OCI-LY1 (cell line): Measurements from ENCODE around the gene CCDC194.

ENCODE experiments used
- H2AFZ ChIP-seq: fragments of 200-600 bp; sonication (generic), shearing (Covaris generic); 2 replicates; pipeline ENCODE4 v1.6.0; 2014; ENCODE audit warnings: antibody characterized with exemption, mild to moderate bottlenecking, low read length
- H3F3A ChIP-seq: fragments of 200-600 bp; sonication (generic), shearing (Covaris generic); 2 replicates; pipeline ENCODE4 v1.6.0; 2014; ENCODE audit warnings: mild to moderate bottlenecking, antibody characterized with exemption, low read length, moderate library complexity; ENCODE audit not compliant: insufficient read depth
- H3K27ac ChIP-seq: fragments of 200-600 bp; sonication (generic); 2 replicates; pipeline ENCODE4 v1.5.1; 2014; ENCODE audit warnings: low read length, mixed run types, mild to moderate bottlenecking, low read depth; ENCODE audit not compliant: poor library complexity, severe bottlenecking
- H3K27me3 ChIP-seq: fragments of 200-600 bp; sonication (generic); 2 replicates; pipeline ENCODE4 v1.6.0; 2014; ENCODE audit warnings: antibody characterized with exemption, mild to moderate bottlenecking, low read length, moderate library complexity; ENCODE audit not compliant: insufficient read depth
- H3K36me3 ChIP-seq: fragments of 200-600 bp; sonication (generic); 2 replicates; pipeline ENCODE4 v1.6.1; 2014; ENCODE audit warnings: mild to moderate bottlenecking, antibody characterized with exemption, low read length, moderate library complexity, mixed read lengths; ENCODE audit not compliant: insufficient read depth
- H3K4me1 ChIP-seq: fragments of 200-600 bp; sonication (generic); 2 replicates; pipeline ENCODE4 v1.5.1; 2014; ENCODE audit warnings: mild to moderate bottlenecking, low read length, moderate library complexity; ENCODE audit not compliant: insufficient read depth, severe bottlenecking
- H3K4me2 ChIP-seq: fragments of 200-600 bp; sonication (generic), shearing (Covaris generic); 2 replicates; pipeline ENCODE4 v1.6.1; 2014; ENCODE audit warnings: low read length
- H3K4me3 ChIP-seq: fragments of 200-600 bp; sonication (generic); 2 replicates; pipeline ENCODE4 v1.5.1; 2014; ENCODE audit warnings: low read length, low read depth, mild to moderate bottlenecking, mixed read lengths; ENCODE audit not compliant: poor library complexity, severe bottlenecking
- H3K79me2 ChIP-seq: fragments of 200-600 bp; shearing (Covaris generic); 2 replicates; pipeline ENCODE4 v1.6.1; 2016; ENCODE audit warnings: mixed run types, low read length, mixed read lengths; ENCODE audit not compliant: insufficient read depth
- H3K9ac ChIP-seq: fragments of 200-600 bp; sonication (generic), shearing (Covaris generic); 2 replicates; pipeline ENCODE4 v1.6.1; 2014; ENCODE audit warnings: mild to moderate bottlenecking, low read length, mixed read lengths
- H3K9me2 ChIP-seq: fragments of 200-600 bp; sonication (generic), shearing (Covaris generic); 2 replicates; pipeline ENCODE4 v1.6.1; 2014; ENCODE audit warnings: low read depth, mild to moderate bottlenecking, low read length, mixed read lengths
- H3K9me3 ChIP-seq: fragments of 200-600 bp; shearing (Covaris generic); 2 replicates; pipeline ENCODE4 v1.6.1; 2014; ENCODE audit warnings: low read length, mixed read lengths
- H4K20me1 ChIP-seq: fragments of 200-600 bp; sonication (generic), shearing (Covaris generic); 2 replicates; pipeline ENCODE4 v1.6.0; 2016; ENCODE audit warnings: mild to moderate bottlenecking, low read length; ENCODE audit not compliant: insufficient read depth
- EZH2 ChIP-seq: fragments of 200-600 bp; sonication (generic), shearing (Covaris generic); IDR thresholded peaks from 2 replicates; pipeline ENCODE4 v1.8.0; 2017; ENCODE audit warnings: borderline replicate concordance, mixed run types, mild to moderate bottlenecking, antibody characterized with exemption, low read length, moderate library complexity, mixed read lengths
- TF ChIP-seq, protein P1 (sequence below): fragments of 200-600 bp; sonication (generic), shearing (Covaris generic); IDR thresholded peaks from 2 replicates; pipeline ENCODE4 v1.5.1; 2017; ENCODE audit warnings: mild to moderate bottlenecking, antibody characterized with exemption, low read length, moderate library complexity, mixed read lengths

The CCDC194 gene

GRCh38 chr19:17389957-17390664, 3.9 kb downstream of the CCDC194 start:
- H3F3A ChIP-seq = no peaks in the 10 kb centered on the region
- H3K9ac ChIP-seq = no peak overlapping the region
- H3K9me3 ChIP-seq = peaks cover 3% of the 10 kb centered on the region; the same call in 1 of the 2 replicates
- H3K27ac ChIP-seq = no peak overlapping the region
- TF ChIP-seq, protein P1, sequence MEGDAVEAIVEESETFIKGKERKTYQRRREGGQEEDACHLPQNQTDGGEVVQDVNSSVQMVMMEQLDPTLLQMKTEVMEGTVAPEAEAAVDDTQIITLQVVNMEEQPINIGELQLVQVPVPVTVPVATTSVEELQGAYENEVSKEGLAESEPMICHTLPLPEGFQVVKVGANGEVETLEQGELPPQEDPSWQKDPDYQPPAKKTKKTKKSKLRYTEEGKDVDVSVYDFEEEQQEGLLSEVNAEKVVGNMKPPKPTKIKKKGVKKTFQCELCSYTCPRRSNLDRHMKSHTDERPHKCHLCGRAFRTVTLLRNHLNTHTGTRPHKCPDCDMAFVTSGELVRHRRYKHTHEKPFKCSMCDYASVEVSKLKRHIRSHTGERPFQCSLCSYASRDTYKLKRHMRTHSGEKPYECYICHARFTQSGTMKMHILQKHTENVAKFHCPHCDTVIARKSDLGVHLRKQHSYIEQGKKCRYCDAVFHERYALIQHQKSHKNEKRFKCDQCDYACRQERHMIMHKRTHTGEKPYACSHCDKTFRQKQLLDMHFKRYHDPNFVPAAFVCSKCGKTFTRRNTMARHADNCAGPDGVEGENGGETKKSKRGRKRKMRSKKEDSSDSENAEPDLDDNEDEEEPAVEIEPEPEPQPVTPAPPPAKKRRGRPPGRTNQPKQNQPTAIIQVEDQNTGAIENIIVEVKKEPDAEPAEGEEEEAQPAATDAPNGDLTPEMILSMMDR = no peak
- TF ChIP-seq EZH2 = no peak
- H3K4me2 ChIP-seq = peak overlapping the region; percentile 75; the same call in 1 of the 2 replicates
- no peak overlapping the region for H2AFZ ChIP-seq
- no peaks in the 10 kb centered on the region; the same call in 1 of the 2 replicates for H3K36me3 ChIP-seq
- peak overlapping the region; percentile 55 for H3K4me3 ChIP-seq
- no peaks in the 10 kb centered on the region; the same call in 1 of the 2 replicates for H3K27me3 ChIP-seq
- H4K20me1 ChIP-seq = no peaks in the 10 kb centered on the region
- no peaks in the 10 kb centered on the region for H3K9me2 ChIP-seq
- H3K79me2 ChIP-seq = no peaks in the 10 kb centered on the region
- H3K4me1 ChIP-seq = peaks cover 14% of the 10 kb centered on the region

DNA sequence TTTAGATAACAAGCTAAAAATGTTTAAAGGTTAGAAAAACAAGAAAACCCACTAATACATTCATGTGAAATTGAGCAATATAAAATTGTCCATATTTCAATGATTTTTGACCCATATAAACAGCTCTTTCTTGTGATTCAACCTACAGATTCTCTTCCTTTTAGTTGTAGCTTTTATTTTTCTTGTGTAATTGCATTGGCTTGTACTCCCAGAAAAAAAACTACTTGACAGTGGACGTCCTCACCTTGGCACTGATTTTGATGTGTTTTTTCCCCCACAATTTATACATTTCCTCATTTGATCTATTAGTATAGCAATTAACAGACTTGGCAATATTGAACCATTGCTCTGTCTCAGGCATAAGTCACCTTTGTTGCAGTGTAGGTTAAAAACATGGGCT, 4.7 kb downstream of the CCDC194 start:
- TF ChIP-seq, protein P1 = no peak
- no peak for TF ChIP-seq EZH2
- H3K9me3 ChIP-seq = peaks cover 3% of the 10 kb centered on the region; the same call in 1 of the 2 replicates
- H3K4me1 ChIP-seq = peaks cover 12% of the 10 kb centered on the region
- no peak overlapping the region for H3K9ac ChIP-seq
- H3F3A ChIP-seq = no peaks in the 10 kb centered on the region
- H2AFZ ChIP-seq = no peak overlapping the region
- H3K9me2 ChIP-seq = no peaks in the 10 kb centered on the region
- H4K20me1 ChIP-seq = no peaks in the 10 kb centered on the region
- H3K27ac ChIP-seq = no peak overlapping the region
- H3K4me2 ChIP-seq = no peak overlapping the region
- no peaks in the 10 kb centered on the region for H3K79me2 ChIP-seq
- no peaks in the 10 kb centered on the region; the same call in 1 of the 2 replicates for H3K36me3 ChIP-seq
- H3K4me3 ChIP-seq = no peak overlapping the region
- H3K27me3 ChIP-seq = no peaks in the 10 kb centered on the region; the same call in 1 of the 2 replicates

DNA sequence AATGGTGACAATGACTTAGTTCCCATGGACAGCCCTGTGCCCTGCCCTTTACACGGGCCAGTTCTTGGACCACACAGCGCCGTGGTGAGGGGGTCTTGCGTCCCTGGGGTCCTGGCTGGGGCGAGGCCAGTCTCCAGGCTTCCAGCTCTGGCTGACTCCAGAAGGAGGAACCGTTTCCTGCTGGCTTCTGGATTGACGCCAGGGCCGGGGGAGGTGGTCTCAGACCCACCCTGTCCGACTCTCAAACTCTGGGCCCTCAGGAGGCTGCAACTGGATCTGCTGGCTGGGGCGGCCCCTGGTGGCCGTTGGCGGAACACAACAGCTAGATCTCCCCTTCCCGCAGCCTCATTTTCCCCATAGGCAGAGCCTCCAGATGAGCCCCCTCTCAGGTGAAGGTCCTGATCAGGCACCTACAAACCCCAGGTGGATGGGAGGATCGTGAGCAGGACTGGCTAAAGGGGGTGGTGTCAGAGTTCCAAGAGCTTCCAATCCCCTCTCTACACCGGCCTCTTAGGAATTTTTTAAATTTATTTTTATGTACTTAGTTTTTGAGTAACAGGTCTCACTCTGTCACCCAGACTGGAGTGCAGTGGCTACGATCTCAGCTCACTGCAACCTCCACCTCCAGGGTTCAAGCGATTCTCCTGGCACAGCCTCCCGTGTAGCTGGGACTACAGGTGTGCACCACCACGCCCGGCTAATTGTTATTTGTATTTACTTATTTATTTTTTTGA, 8.0 kb downstream of the CCDC194 start:
- Histone ChIP-seq H3K79me2 (no peaks in the 10 kb centered on the region), H3K9me3 (peaks cover 3% of the 10 kb centered on the region; the same call in 1 of the 2 replicates), H3K27ac (no peak overlapping the region), H3F3A (no peaks in the 10 kb centered on the region), H3K36me3 (no peaks in the 10 kb centered on the region; the same call in 1 of the 2 replicates), H3K4me2 (no peak overlapping the region), H4K20me1 (no peaks in the 10 kb centered on the region), H3K9me2 (no peaks in the 10 kb centered on the region), H3K27me3 (no peaks in the 10 kb centered on the region; the same call in 1 of the 2 replicates), H2AFZ (no peak overlapping the region), H3K9ac (no peak overlapping the region), H3K4me1 (peaks cover 20% of the 10 kb centered on the region), H3K4me3 (no peak overlapping the region)
- TF ChIP-seq, protein P1 = peak; percentile 91
- no peak for TF ChIP-seq EZH2
